ENCODE measurements around the gene KCNT2.

DNA sequence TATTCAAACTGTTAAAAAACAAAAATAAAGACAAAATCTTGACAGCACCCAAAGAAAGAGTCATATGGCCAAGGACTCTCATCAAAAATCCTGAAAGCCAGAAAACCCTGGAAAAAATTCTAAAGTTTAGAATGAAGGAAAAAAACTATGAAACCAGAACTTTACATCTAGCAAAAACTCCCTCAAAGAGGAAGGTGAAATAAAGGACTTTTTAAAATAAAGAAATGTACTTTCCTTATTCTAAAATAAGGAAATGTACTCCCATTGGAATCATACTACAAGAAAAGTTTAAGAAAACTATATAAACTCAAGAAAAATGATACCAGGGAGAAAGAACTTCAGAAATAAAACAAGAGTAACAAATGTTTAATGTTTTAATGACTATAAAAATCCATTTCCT lies 206.3 kb downstream of the KCNT2 start:
- TF ChIP-seq CEBPB (IDR thresholded peaks at IDR 0.05) (no peak), TAF1 (IDR thresholded peaks at IDR 0.05; ENCODE audit: low read depth) (no peak), YY1 (IDR thresholded peaks at IDR 0.05; ENCODE audit: low read depth) (no peak), EP300 (IDR thresholded peaks at IDR 0.05; ENCODE audit: borderline replicate concordance) (no peak), TCF12 (IDR thresholded peaks at IDR 0.05; ENCODE audit: low read depth) (no peak), FOXM1 (IDR thresholded peaks at IDR 0.05; ENCODE audit: borderline replicate concordance, low read depth) (no peak), USF1 (IDR thresholded peaks at IDR 0.05) (no peak), RAD21 (IDR thresholded peaks at IDR 0.05; ENCODE audit: low read depth) (no peak), REST (IDR thresholded peaks at IDR 0.05; ENCODE audit: low read depth) (no peak), EGR1 (IDR thresholded peaks at IDR 0.05) (no peak), MAX (IDR thresholded peaks at IDR 0.05) (no peak)
